HG03432 (cell line): ENCODE data around the gene CCDC7.

Experiments
- ATAC-seq: cut with Tn5 transposase; IDR thresholded peaks from one replicate; pipeline ENCODE4 v1.9.1; 2021; ENCODE audit warnings: mild to moderate bottlenecking, moderate library complexity; ENCODE audit not compliant: unreplicated experiment

CCDC7 gene

GRCh38 chr10:32922170-32922569, 476.2 kb downstream of the CCDC7 start:
- ATAC-seq = no peak

GRCh38 chr10:32923134-32923533, 477.2 kb downstream of the CCDC7 start:
- no peak for ATAC-seq

GRCh38 chr10:32923849-32924248, 477.9 kb downstream of the CCDC7 start:
- ATAC-seq = no peak
